ENCODE measurements around the gene KRT83. TPM values are rescaled to one million over a fixed set of nuclear protein-coding genes. Genes with fewer than 3 reads are reported as not detected.

The KRT83 gene
- total RNA-seq, 5 donors from 2014 or later (not counting 1 experiment from before 2014, with no cell fraction given), result not detected

DNA sequence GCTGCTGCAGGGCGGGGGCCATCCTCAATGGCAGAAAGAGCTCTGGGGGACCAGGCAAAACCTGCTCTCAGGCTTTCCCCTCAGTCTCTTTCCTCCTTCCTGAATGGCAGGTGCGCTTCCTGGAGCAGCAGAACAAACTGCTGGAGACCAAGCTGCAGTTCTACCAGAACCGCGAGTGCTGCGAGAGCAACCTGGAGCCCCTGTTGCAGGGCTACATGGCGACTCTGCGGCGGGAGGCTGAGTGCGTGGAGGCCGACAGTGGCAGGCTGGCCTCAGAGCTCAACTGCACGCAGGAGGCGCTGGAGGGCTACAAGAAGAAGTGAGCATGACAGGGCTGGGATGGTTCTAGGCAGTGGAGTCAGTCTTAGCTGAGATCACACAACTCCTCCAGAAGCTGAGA lies 22.9 kb upstream of the KRT83 start:
- Histone ChIP-seq H3K9me3 (no peaks in the 10 kb centered on the region), H3K4me3 (ENCODE audit: control insufficient read depth in 1 of 2, extremely low read depth in 1 of 2, low read length in 1 of 2) (no peak overlapping the region), H3K27ac (ENCODE audit: low read length) (no peak overlapping the region), H3K4me1 (ENCODE audit: control insufficient read depth in 1 of 2, extremely low read depth in 1 of 2, insufficient read depth in 2 of 2, low read length in 2 of 2) (no peaks in the 10 kb centered on the region), H3K36me3 (ENCODE audit: control insufficient read depth in 2 of 2, extremely low read depth in 1 of 2, insufficient read depth in 1 of 2, low read length in 1 of 2) (no peaks in the 10 kb centered on the region), H3K27me3 (replicated peaks in 1 of 2; ENCODE audit: control insufficient read depth in 2 of 2, extremely low read depth in 1 of 2, insufficient read depth in 2 of 2, low read length in 1 of 2) (peaks cover 0 to 24% of the 10 kb centered on the region in 2 experiments)
- H3K27ac Mint-ChIP-seq, result no peak overlapping the region
- no peak for DNase-seq
- H3K36me3 Mint-ChIP-seq, result no peaks in the 10 kb centered on the region
- 94% methylated on average over 10 of the region's 12 CpGs for WGBS (ENCODE audit: insufficient coverage)
- ATAC-seq (replicated peaks in 1 of 4), result no peak
- no peak overlapping the region for H3K4me3 Mint-ChIP-seq
- H3K4me1 Mint-ChIP-seq, result peaks cover 0 to under 1% (median under 1%) of the 10 kb centered on the region in 3 donors
- POLR2A ChIA-PET, result no interaction called here
- H3K9me3 Mint-ChIP-seq, result no peaks in the 10 kb centered on the region
- H3K27me3 Mint-ChIP-seq, result peaks cover 0 to 9% of the 10 kb centered on the region in 2 donors
- CTCF ChIA-PET, result interaction anchor here in 1 of 2 donors (1.4 kb wide), 1 partner anchor 16 kb away, joined by 6 read pairs; no protein-coding TSS in a partner anchor

DNA sequence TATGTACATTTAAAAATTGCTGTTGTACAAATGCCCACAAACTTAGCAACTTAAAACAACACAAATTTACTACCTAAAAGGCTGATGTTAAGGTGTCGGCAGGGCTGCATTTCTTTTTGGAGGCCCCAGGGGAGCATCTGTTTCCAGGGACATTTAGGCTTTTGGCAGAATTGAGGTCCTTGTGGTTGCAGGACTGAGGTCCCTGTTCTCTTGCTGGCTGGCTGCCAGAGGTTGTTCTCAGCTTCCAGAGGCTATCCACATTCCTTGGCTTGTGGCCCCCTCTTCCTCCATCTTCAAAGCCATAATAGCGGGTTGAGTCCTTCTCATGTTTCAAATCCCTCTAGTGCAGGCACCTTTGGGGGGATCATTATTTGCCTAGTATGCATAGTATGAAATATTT lies 22.4 kb upstream of the KRT83 start:
- no peaks in the 10 kb centered on the region for H3K9me3 Mint-ChIP-seq
- no CpG with 5 or more reads among the region's 2 CpGs for WGBS (ENCODE audit: insufficient coverage)
- no peaks in the 10 kb centered on the region for H3K9me3 ChIP-seq
- H3K27ac ChIP-seq (ENCODE audit: low read length), result no peak overlapping the region
- ATAC-seq (replicated peaks in 1 of 4) (no peak), DNase-seq (no peak)
- no peaks in the 10 kb centered on the region for H3K36me3 ChIP-seq (ENCODE audit: control insufficient read depth in 2 of 2, extremely low read depth in 1 of 2, insufficient read depth in 1 of 2, low read length in 1 of 2)
- peaks cover 4 to 11% of the 10 kb centered on the region in 2 donors for H3K27me3 Mint-ChIP-seq
- POLR2A ChIA-PET, result no interaction called here
- CTCF ChIA-PET, result no interaction called here
- H3K36me3 Mint-ChIP-seq, result no peaks in the 10 kb centered on the region
- H3K4me3 ChIP-seq (ENCODE audit: control insufficient read depth in 1 of 2, extremely low read depth in 1 of 2, low read length in 1 of 2), result no peak overlapping the region
- no peaks in the 10 kb centered on the region for H3K4me1 ChIP-seq (ENCODE audit: control insufficient read depth in 1 of 2, extremely low read depth in 1 of 2, insufficient read depth in 2 of 2, low read length in 2 of 2)
- H3K4me3 Mint-ChIP-seq, result no peak overlapping the region
- H3K4me1 Mint-ChIP-seq, result no peaks in the 10 kb centered on the region
- peaks cover 0 to 24% of the 10 kb centered on the region in 2 experiments for H3K27me3 ChIP-seq (replicated peaks in 1 of 2; ENCODE audit: control insufficient read depth in 2 of 2, extremely low read depth in 1 of 2, insufficient read depth in 2 of 2, low read length in 1 of 2)
- H3K27ac Mint-ChIP-seq, result no peak overlapping the region

DNA sequence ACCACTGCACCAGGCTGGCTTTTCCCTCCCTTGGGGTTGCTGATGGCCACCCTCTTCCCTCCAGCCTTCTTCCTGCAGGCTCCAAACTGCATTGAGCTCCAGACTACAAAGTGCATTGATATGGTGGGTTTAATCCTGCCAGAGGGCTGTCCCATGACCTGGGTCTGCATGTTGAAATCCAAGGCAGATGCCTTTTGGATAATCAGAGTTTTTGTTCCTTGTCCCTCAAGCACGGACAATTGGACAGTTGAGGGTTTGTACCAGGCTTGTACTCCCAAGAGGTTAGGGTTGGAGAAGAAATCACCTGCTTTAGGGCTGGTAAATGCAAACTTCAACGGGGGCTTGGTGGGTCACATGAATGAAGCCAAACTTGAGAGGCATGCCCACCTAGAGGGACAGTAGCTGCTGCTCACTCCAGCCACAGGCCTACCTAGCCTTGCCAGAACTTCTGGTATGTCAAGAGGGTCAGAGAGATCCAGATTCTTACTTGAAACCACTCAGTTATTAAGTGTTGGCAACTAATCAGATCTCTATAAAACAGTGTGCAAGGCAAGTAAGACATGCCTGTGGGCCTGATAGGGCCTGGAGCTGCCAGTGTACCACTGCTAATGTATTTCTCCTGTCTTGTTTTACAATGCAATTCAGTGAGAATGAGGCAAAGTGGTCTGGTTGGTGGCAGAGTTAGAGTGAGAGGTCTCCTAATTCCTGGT lies 21.7 kb upstream of the KRT83 start:
- peaks cover 0 to 19% of the 10 kb centered on the region in 2 experiments for H3K27me3 ChIP-seq (replicated peaks in 1 of 2; ENCODE audit: control insufficient read depth in 2 of 2, extremely low read depth in 1 of 2, insufficient read depth in 2 of 2, low read length in 1 of 2)
- WGBS (ENCODE audit: insufficient coverage), result 72% methylated on average over 2 of the region's 2 CpGs
- H3K9me3 ChIP-seq, result no peaks in the 10 kb centered on the region
- H3K4me3 ChIP-seq (ENCODE audit: control insufficient read depth in 1 of 2, extremely low read depth in 1 of 2, low read length in 1 of 2), result no peak overlapping the region
- Mint-ChIP-seq H3K36me3 (no peaks in the 10 kb centered on the region), H3K4me3 (no peak overlapping the region), H3K27ac (no peak overlapping the region), H3K27me3 (peaks cover 5 to 12% of the 10 kb centered on the region in 2 donors), H3K9me3 (no peaks in the 10 kb centered on the region), H3K4me1 (no peaks in the 10 kb centered on the region)
- ATAC-seq (replicated peaks in 1 of 4) (no peak), DNase-seq (no peak)
- CTCF ChIA-PET, result interaction anchor here in 1 of 2 donors (1.0 kb wide), 1 partner anchor 15 kb away, joined by 3 read pairs; no protein-coding TSS in a partner anchor
- H3K4me1 ChIP-seq (ENCODE audit: control insufficient read depth in 1 of 2, extremely low read depth in 1 of 2, insufficient read depth in 2 of 2, low read length in 2 of 2), result no peaks in the 10 kb centered on the region
- POLR2A ChIA-PET, result no interaction called here
- H3K36me3 ChIP-seq (ENCODE audit: control insufficient read depth in 2 of 2, extremely low read depth in 1 of 2, insufficient read depth in 1 of 2, low read length in 1 of 2), result no peaks in the 10 kb centered on the region
- no peak overlapping the region for H3K27ac ChIP-seq (ENCODE audit: low read length)

DNA sequence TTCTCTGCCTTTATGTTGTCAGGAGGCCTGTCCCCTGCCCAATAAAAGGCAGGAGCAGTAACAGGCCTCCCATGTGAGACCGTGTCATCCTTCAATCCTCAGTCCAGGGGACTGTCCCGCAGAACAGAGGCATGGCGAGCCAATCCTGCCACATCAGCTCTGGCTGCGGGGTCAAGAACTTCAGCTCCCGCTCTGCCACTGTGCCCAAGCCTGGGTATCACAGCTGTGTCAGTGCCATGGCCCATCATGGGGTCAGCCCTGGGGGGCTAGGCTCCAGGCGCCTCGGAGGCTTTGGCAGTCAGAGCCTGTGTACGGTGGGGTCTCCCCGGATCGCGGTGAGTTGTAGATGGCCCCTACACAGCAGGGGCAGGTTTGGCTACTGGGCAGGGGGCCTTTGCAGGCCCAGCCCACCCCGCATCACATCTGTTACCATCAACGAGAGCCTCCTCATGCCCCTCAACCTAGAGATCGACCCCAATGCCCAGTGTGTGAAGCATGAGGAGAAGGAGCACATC lies 19.9 kb upstream of the KRT83 start:
- ChIA-PET POLR2A (no interaction called here), CTCF (no interaction called here)
- Histone ChIP-seq H3K4me3 (ENCODE audit: control insufficient read depth in 1 of 2, extremely low read depth in 1 of 2, low read length in 1 of 2) (no peak overlapping the region), H3K4me1 (ENCODE audit: control insufficient read depth in 1 of 2, extremely low read depth in 1 of 2, insufficient read depth in 2 of 2, low read length in 2 of 2) (no peaks in the 10 kb centered on the region), H3K36me3 (ENCODE audit: control insufficient read depth in 2 of 2, extremely low read depth in 1 of 2, insufficient read depth in 1 of 2, low read length in 1 of 2) (no peaks in the 10 kb centered on the region), H3K27me3 (replicated peaks in 1 of 2; ENCODE audit: control insufficient read depth in 2 of 2, extremely low read depth in 1 of 2, insufficient read depth in 2 of 2, low read length in 1 of 2) (peaks cover 0 to 18% of the 10 kb centered on the region in 2 experiments), H3K27ac (ENCODE audit: low read length) (no peak overlapping the region), H3K9me3 (no peaks in the 10 kb centered on the region)
- Mint-ChIP-seq H3K36me3 (no peaks in the 10 kb centered on the region), H3K9me3 (peaks cover 3 to 6% (median 4%) of the 10 kb centered on the region in 3 donors), H3K27me3 (peaks cover 5 to 9% of the 10 kb centered on the region in 2 donors), H3K27ac (no peak overlapping the region), H3K4me3 (no peak overlapping the region), H3K4me1 (no peaks in the 10 kb centered on the region)
- ATAC-seq (replicated peaks in 1 of 4), result no peak
- no peak for DNase-seq
- WGBS (ENCODE audit: insufficient coverage), result 90% methylated on average over 7 of the region's 14 CpGs

DNA sequence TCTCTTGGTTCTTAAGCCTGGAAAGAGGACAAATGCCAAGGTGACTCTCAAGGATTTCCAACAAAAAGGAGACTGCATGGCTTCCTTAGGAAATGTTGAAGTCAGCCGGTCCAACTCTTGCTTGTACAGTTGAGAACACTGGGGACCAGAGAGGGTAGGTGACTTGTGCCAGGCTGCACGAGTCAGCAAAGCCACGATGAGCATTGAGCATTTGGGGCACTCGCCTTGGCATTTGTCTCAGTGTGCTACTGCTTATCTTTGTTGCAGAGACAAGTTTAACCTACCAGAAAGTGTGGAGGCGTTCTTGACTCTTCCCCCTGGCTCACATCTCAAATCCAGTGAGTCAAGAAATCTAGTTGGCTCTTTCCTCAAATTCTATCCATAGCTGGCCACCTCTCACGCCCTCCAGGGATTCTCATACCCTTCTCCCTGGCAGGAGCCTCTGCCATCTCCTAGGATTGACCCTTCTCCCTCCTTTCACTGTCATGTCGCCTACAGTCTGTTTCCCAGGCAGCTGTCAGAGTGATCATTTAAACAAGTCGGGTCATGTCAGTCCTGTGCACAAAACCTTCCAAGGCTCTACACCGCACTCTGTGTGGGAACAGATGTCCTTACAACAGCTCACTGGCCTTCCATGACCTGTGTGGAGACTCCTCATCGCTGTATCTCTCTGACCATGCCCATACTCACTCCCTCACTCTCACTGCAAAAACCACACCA lies 17.2 kb upstream of the KRT83 start:
- H3K4me3 ChIP-seq (ENCODE audit: control insufficient read depth in 1 of 2, extremely low read depth in 1 of 2, low read length in 1 of 2), result no peak overlapping the region
- H3K27ac ChIP-seq (ENCODE audit: low read length), result no peak overlapping the region
- Mint-ChIP-seq H3K4me1 (no peaks in the 10 kb centered on the region), H3K4me3 (no peak overlapping the region), H3K27ac (no peak overlapping the region), H3K27me3 (peaks cover 11 to 15% of the 10 kb centered on the region in 2 donors), H3K36me3 (no peaks in the 10 kb centered on the region), H3K9me3 (peaks cover 3 to 6% (median 4%) of the 10 kb centered on the region in 3 donors)
- H3K36me3 ChIP-seq (ENCODE audit: control insufficient read depth in 2 of 2, extremely low read depth in 1 of 2, insufficient read depth in 1 of 2, low read length in 1 of 2), result no peaks in the 10 kb centered on the region
- no peaks in the 10 kb centered on the region for H3K9me3 ChIP-seq
- ChIA-PET CTCF (no interaction called here), POLR2A (no interaction called here)
- ATAC-seq (replicated peaks in 1 of 4) (no peak), DNase-seq (no peak)
- H3K4me1 ChIP-seq (ENCODE audit: control insufficient read depth in 1 of 2, extremely low read depth in 1 of 2, insufficient read depth in 2 of 2, low read length in 2 of 2), result no peaks in the 10 kb centered on the region
- WGBS (ENCODE audit: insufficient coverage), result 64% methylated on average over 10 of the region's 10 CpGs
- H3K27me3 ChIP-seq (replicated peaks in 1 of 2; ENCODE audit: control insufficient read depth in 2 of 2, extremely low read depth in 1 of 2, insufficient read depth in 2 of 2, low read length in 1 of 2), result peaks cover 0 to 17% of the 10 kb centered on the region in 2 experiments

DNA sequence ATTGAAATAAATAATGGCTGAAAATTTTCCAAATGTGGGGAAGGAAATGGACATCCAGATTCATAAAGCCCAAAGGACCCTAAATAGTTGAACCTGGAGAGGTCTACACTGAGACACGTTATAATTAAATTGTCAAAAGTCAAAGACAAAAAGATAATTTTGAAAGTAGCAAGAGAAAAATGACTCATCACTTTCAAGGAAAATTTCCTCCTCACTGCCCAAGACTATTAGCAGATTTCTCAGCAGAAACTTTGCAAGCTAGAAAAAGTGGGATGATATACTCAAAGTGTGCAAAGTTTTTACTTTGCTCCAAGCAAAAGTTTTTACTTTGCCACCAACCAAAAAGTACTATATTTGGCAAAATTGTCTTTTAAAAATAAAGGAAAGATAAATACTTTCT lies 15.9 kb upstream of the KRT83 start:
- Mint-ChIP-seq H3K9me3 (peaks cover 3 to 6% (median 4%) of the 10 kb centered on the region in 3 donors), H3K4me3 (no peak overlapping the region), H3K27me3 (peaks cover 11 to 15% of the 10 kb centered on the region in 2 donors), H3K36me3 (no peaks in the 10 kb centered on the region), H3K4me1 (no peaks in the 10 kb centered on the region), H3K27ac (no peak overlapping the region)
- H3K4me3 ChIP-seq (ENCODE audit: control insufficient read depth in 1 of 2, extremely low read depth in 1 of 2, low read length in 1 of 2), result no peak overlapping the region
- POLR2A ChIA-PET, result no interaction called here
- H3K4me1 ChIP-seq (ENCODE audit: control insufficient read depth in 1 of 2, extremely low read depth in 1 of 2, insufficient read depth in 2 of 2, low read length in 2 of 2), result no peaks in the 10 kb centered on the region
- peaks cover 0 to 14% of the 10 kb centered on the region in 2 experiments for H3K27me3 ChIP-seq (replicated peaks in 1 of 2; ENCODE audit: control insufficient read depth in 2 of 2, extremely low read depth in 1 of 2, insufficient read depth in 2 of 2, low read length in 1 of 2)
- ATAC-seq (replicated peaks in 1 of 4) (no peak), DNase-seq (no peak)
- H3K9me3 ChIP-seq, result no peaks in the 10 kb centered on the region
- WGBS (ENCODE audit: insufficient coverage), result no CpG with 5 or more reads among the region's 1 CpG
- CTCF ChIA-PET, result interaction anchor here in 1 of 2 donors (1.2 kb wide), 1 partner anchor 9 kb away, joined by 3 read pairs; no protein-coding TSS in a partner anchor
- H3K36me3 ChIP-seq (ENCODE audit: control insufficient read depth in 2 of 2, extremely low read depth in 1 of 2, insufficient read depth in 1 of 2, low read length in 1 of 2), result no peaks in the 10 kb centered on the region
- no peak overlapping the region for H3K27ac ChIP-seq (ENCODE audit: low read length)

Data from T-cell (primary cell).